GM23338 (cell line): ENCODE measurements around the gene PRM3. TPM values are rescaled to one million over a fixed set of nuclear protein-coding genes. Genes with fewer than 3 reads are reported as not detected.

Source experiments
- ATAC-seq: fragments of 200-7000 bp; cut with Tn5 transposase; 3 replicates; pipeline ENCODE4 v1.9.1; 2020
- DNase-seq: peaks from one replicate; pipeline ENCODE4 v3.0.0-alpha.2; 2015; ENCODE audit warnings: low spot score
- H2AFZ ChIP-seq: fragments of 200-600 bp; sonication (generic); 2 replicates; pipeline ENCODE4 v1.8.0; 2016; ENCODE audit warnings: antibody characterized with exemption, mild to moderate bottlenecking, moderate library complexity
- H3F3A ChIP-seq: fragments of 200-600 bp; sonication (generic); replicated peaks from 2 replicates; pipeline ENCODE4 v1.8.0; 2017; ENCODE audit warnings: antibody characterized with exemption, mixed run types, low read depth
- H3K27ac ChIP-seq: fragments of 200-600 bp; sonication (generic); 2 replicates; pipeline ENCODE4 v1.6.1; 2016; ENCODE audit warnings: low read depth
- H3K27me3 ChIP-seq: fragments of 200-600 bp; sonication (generic); 2 replicates; pipeline ENCODE4 v1.8.0; 2016; ENCODE audit warnings: mild to moderate bottlenecking, mixed run types, moderate library complexity; ENCODE audit not compliant: insufficient read depth
- H3K36me3 ChIP-seq: fragments of 200-600 bp; sonication (generic); 2 replicates; pipeline ENCODE4 v1.8.0; 2016; ENCODE audit warnings: mild to moderate bottlenecking; ENCODE audit not compliant: insufficient read depth
- H3K4me1 ChIP-seq: fragments of 200-600 bp; sonication (generic); 2 replicates; pipeline ENCODE4 v1.8.0; 2016; ENCODE audit warnings: mild to moderate bottlenecking, moderate library complexity; ENCODE audit not compliant: insufficient read depth
- H3K4me2 ChIP-seq: fragments of 200-600 bp; sonication (generic); 2 replicates; pipeline ENCODE4 v1.7.1; 2017; ENCODE audit warnings: mixed run types
- H3K4me3 ChIP-seq: fragments of 200-600 bp; sonication (generic); 2 replicates; pipeline ENCODE4 v1.6.1; 2016; ENCODE audit warnings: mixed run types
- H3K79me2 ChIP-seq: fragments of 200-600 bp; sonication (generic); replicated peaks from 2 replicates; pipeline ENCODE4 v1.8.0; 2017; ENCODE audit warnings: mild to moderate bottlenecking; ENCODE audit not compliant: insufficient read depth
- H3K9me2 ChIP-seq: fragments of 200-600 bp; sonication (generic); 2 replicates; pipeline ENCODE4 v1.8.0; 2017; ENCODE audit not compliant: insufficient read depth
- H4K20me1 ChIP-seq: fragments of 200-600 bp; sonication (generic); replicated peaks from 2 replicates; pipeline ENCODE4 v1.8.0; 2017; ENCODE audit warnings: mild to moderate bottlenecking; ENCODE audit not compliant: insufficient read depth
- H3K27ac Mint-ChIP-seq: 2 replicates; pipeline ENCODE4 v1.8.0; 2020; ENCODE audit warnings: inconsistent platforms, mild to moderate bottlenecking, moderate library complexity, mixed read lengths
- H3K27me3 Mint-ChIP-seq: 3 replicates; pipeline ENCODE4 v1.8.0; 2022; ENCODE audit warnings: low read depth, mild to moderate bottlenecking, moderate library complexity, mixed read lengths, inconsistent platforms; ENCODE audit not compliant: insufficient read depth, poor library complexity
- H3K36me3 Mint-ChIP-seq: 3 replicates; pipeline ENCODE4 v1.8.0; 2021; ENCODE audit warnings: low read depth, mild to moderate bottlenecking, inconsistent platforms, moderate library complexity, mixed read lengths
- H3K4me1 Mint-ChIP-seq: 3 replicates; pipeline ENCODE4 v1.8.0; 2020; ENCODE audit warnings: mild to moderate bottlenecking, inconsistent platforms, mixed read lengths
- H3K4me3 Mint-ChIP-seq: 3 replicates; pipeline ENCODE4 v1.8.0; 2021; ENCODE audit warnings: moderate library complexity, mild to moderate bottlenecking, inconsistent platforms, mixed read lengths
- H3K9me3 Mint-ChIP-seq: 3 replicates; pipeline ENCODE4 v1.8.0; 2020; ENCODE audit warnings: moderate library complexity, mild to moderate bottlenecking, inconsistent platforms, mixed read lengths
- CREB1 ChIP-seq: fragments of 250-450 bp; sonication (Bioruptor Pico); IDR thresholded peaks from 2 replicates; pipeline ENCODE4 v1.5.0; 2020; ENCODE audit warnings: low read depth, mild to moderate bottlenecking, moderate library complexity
- CTCF ChIP-seq, 2 experiments: fragments of 200-600 bp in 1 of 2; sonication (generic) in 1 of 2; conservative IDR thresholded peaks; 2 replicates each; pipeline versions ENCODE4 v1.5.1 to v1.6.1; 2016 to 2017; ENCODE audit warnings: antibody characterized with exemption in 2 of 2, low read depth in 2 of 2, mild to moderate bottlenecking in 2 of 2, moderate library complexity in 1 of 2
- ETS1 ChIP-seq: IDR thresholded peaks from 2 replicates; pipeline ENCODE4 v1.6.1; 2016; ENCODE audit warnings: antibody characterized with exemption
- EZH2 ChIP-seq: fragments of 200-600 bp; sonication (generic); IDR thresholded peaks from one replicate; pipeline ENCODE4 v1.8.0; 2017; ENCODE audit warnings: antibody characterized with exemption, mild to moderate bottlenecking, low read depth; ENCODE audit not compliant: unreplicated experiment
- EZH2phosphoT487 ChIP-seq: fragments of 200-600 bp; sonication (generic); IDR thresholded peaks from one replicate; pipeline ENCODE4 v1.8.1; 2018; ENCODE audit warnings: antibody characterized with exemption; ENCODE audit not compliant: unreplicated experiment
- JUNB ChIP-seq: IDR thresholded peaks from one replicate; pipeline ENCODE4 v1.6.1; 2016; ENCODE audit warnings: antibody characterized with exemption; ENCODE audit not compliant: unreplicated experiment
- NANOG ChIP-seq: IDR thresholded peaks from 2 replicates; pipeline ENCODE4 v1.6.1; 2016; ENCODE audit warnings: antibody characterized with exemption, borderline replicate concordance
- POLR2AphosphoS5 ChIP-seq: IDR thresholded peaks from 2 replicates; pipeline ENCODE4 v1.6.1; 2016; ENCODE audit warnings: antibody characterized with exemption, low read depth
- REST ChIP-seq: IDR thresholded peaks from one replicate; pipeline ENCODE4 v1.6.1; 2018; ENCODE audit warnings: antibody characterized with exemption; ENCODE audit not compliant: unreplicated experiment
- STAT1 ChIP-seq: IDR thresholded peaks from one replicate; pipeline ENCODE4 v1.6.1; 2016; ENCODE audit warnings: antibody characterized with exemption; ENCODE audit not compliant: unreplicated experiment
- ZNF114 ChIP-seq: fragments of 250-450 bp; sonication (Bioruptor Pico); IDR thresholded peaks from 2 replicates; pipeline ENCODE4 v1.5.0; 2020; ENCODE audit warnings: mild to moderate bottlenecking, moderate library complexity
- ZNF331 ChIP-seq: fragments of 250-450 bp; sonication (Bioruptor Pico); IDR thresholded peaks from 2 replicates; pipeline ENCODE4 v1.5.0; 2020; ENCODE audit warnings: low read depth, mild to moderate bottlenecking, moderate library complexity
- polyA plus RNA-seq: library from polyadenylated mRNA; unstranded; fragments of >200 nt; fragmentation: Nextera tagmentation; extraction: Ambion mirVana; gene quantifications from 2 replicates; pipeline ENCODE4 v1.2.1, GENCODE V29; 2016
- total RNA-seq: library from RNA; depleted of rRNA; stranded (reverse); fragments of >200 nt; shearing (Covaris generic); gene quantifications from 2 replicates; pipeline ENCODE4 v1.2.3, GENCODE V29; 2014
- TF ChIP-seq, protein P1 (sequence below): fragments of 250-450 bp; sonication (Bioruptor Pico); IDR thresholded peaks from 2 replicates; pipeline ENCODE4 v1.5.0; 2020; ENCODE audit warnings: mild to moderate bottlenecking, moderate library complexity

The PRM3 gene
- total and polyA plus RNA-seq, 2 experiments from 2014 or later, result not detected

DNA sequence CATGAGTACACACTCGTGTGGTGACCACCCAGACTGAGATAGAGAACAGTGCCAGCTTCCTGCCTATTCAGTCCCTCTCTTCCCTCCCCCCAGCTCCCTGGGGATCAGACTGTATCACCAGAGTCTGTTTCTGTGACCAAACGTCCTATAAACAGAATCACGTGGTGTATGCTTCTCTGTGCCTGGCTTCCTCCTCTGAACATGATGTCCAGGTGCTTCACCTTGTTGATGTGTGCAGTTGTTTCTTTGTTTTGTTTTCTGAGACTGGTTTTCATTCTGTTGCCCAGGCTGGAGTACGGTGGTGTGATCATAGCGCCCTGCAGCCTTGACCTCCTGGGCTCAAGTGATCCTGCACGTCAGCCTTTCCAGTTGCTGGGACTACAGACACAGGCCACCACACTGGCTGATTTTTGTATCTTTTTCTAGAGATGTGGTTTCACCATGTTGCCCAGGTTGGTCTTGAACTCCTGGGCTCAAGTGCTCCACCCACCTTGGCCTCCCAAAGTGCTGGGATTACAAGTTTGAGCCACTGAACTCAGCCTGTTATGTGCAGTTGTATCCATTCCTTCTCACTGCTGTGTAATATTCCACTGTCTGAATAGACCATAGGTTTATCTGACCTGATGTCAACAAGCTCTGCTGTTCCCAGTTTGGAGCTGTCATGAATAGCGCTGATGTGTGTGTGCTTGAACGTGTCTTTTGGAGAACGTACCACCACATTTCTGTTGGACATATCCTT is 36.6 kb upstream of the PRM3 start:
- Histone ChIP-seq H3K79me2 (no peaks in the 10 kb centered on the region), H3K9me2 (no peaks in the 10 kb centered on the region; the same call in 1 of the 2 replicates), H3K27ac (no peak overlapping the region), H3K36me3 (no peaks in the 10 kb centered on the region; the same call in 1 of the 2 replicates), H3K4me3 (no peak overlapping the region), H3K27me3 (no peaks in the 10 kb centered on the region), H3K4me1 (peaks cover 34% of the 10 kb centered on the region), H3K4me2 (no peak overlapping the region), H2AFZ (no peak overlapping the region), H3F3A (peaks cover 29% of the 10 kb centered on the region), H4K20me1 (no peaks in the 10 kb centered on the region)
- peaks cover 39% of the 10 kb centered on the region for H3K4me1 Mint-ChIP-seq
- no peaks in the 10 kb centered on the region; the same call in 2 of the 3 replicates for H3K36me3 Mint-ChIP-seq
- ATAC-seq (no peak), DNase-seq (no peak)
- H3K9me3 Mint-ChIP-seq, result 0 out of 3 replicates have a peak, but pooled peaks cover 2% of the 10 kb centered on the region
- H3K27me3 Mint-ChIP-seq, result peaks cover 11% of the 10 kb centered on the region
- TF ChIP-seq ZNF114 (CRISPR knock-in tag) (no peak), NANOG (no peak), REST (no peak), CTCF (conservative IDR thresholded peaks at IDR 0.05; ENCODE audit: low read depth in 2 of 2) (no peak), ETS1 (no peak), JUNB (no peak), EZH2 (no peak), STAT1 (no peak), EZH2phosphoT487 (no peak), POLR2AphosphoS5 (no peak), CREB1 (CRISPR knock-in tag) (no peak), ZNF331 (CRISPR knock-in tag) (no peak)
- TF ChIP-seq, protein P1, sequence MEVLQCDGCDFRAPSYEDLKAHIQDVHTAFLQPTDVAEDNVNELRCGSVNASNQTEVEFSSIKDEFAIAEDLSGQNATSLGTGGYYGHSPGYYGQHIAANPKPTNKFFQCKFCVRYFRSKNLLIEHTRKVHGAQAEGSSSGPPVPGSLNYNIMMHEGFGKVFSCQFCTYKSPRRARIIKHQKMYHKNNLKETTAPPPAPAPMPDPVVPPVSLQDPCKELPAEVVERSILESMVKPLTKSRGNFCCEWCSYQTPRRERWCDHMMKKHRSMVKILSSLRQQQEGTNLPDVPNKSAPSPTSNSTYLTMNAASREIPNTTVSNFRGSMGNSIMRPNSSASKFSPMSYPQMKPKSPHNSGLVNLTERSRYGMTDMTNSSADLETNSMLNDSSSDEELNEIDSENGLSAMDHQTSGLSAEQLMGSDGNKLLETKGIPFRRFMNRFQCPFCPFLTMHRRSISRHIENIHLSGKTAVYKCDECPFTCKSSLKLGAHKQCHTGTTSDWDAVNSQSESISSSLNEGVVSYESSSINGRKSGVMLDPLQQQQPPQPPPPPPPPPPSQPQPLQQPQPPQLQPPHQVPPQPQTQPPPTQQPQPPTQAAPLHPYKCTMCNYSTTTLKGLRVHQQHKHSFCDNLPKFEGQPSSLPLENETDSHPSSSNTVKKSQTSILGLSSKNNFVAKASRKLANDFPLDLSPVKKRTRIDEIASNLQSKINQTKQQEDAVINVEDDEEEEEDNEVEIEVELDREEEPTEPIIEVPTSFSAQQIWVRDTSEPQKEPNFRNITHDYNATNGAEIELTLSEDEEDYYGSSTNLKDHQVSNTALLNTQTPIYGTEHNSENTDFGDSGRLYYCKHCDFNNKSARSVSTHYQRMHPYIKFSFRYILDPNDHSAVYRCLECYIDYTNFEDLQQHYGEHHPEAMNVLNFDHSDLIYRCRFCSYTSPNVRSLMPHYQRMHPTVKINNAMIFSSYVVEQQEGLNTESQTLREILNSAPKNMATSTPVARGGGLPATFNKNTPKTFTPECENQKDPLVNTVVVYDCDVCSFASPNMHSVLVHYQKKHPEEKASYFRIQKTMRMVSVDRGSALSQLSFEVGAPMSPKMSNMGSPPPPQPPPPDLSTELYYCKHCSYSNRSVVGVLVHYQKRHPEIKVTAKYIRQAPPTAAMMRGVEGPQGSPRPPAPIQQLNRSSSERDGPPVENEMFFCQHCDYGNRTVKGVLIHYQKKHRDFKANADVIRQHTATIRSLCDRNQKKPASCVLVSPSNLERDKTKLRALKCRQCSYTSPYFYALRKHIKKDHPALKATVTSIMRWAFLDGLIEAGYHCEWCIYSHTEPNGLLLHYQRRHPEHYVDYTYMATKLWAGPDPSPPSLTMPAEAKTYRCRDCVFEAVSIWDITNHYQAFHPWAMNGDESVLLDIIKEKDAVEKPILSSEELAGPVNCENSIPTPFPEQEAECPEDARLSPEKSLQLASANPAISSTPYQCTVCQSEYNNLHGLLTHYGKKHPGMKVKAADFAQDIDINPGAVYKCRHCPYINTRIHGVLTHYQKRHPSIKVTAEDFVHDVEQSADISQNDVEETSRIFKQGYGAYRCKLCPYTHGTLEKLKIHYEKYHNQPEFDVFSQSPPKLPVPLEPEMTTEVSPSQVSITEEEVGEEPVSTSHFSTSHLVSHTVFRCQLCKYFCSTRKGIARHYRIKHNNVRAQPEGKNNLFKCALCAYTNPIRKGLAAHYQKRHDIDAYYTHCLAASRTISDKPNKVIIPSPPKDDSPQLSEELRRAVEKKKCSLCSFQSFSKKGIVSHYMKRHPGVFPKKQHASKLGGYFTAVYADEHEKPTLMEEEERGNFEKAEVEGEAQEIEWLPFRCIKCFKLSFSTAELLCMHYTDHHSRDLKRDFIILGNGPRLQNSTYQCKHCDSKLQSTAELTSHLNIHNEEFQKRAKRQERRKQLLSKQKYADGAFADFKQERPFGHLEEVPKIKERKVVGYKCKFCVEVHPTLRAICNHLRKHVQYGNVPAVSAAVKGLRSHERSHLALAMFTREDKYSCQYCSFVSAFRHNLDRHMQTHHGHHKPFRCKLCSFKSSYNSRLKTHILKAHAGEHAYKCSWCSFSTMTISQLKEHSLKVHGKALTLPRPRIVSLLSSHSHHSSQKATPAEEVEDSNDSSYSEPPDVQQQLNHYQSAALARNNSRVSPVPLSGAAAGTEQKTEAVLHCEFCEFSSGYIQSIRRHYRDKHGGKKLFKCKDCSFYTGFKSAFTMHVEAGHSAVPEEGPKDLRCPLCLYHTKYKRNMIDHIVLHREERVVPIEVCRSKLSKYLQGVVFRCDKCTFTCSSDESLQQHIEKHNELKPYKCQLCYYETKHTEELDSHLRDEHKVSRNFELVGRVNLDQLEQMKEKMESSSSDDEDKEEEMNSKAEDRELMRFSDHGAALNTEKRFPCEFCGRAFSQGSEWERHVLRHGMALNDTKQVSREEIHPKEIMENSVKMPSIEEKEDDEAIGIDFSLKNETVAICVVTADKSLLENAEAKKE, result no peak
- H3K4me3 Mint-ChIP-seq, result no peak overlapping the region
- no peak overlapping the region for H3K27ac Mint-ChIP-seq
